H1 (cell line): ENCODE measurements around the gene NINJ2. TPM values are rescaled to one million over a fixed set of nuclear protein-coding genes. Genes with fewer than 3 reads are reported as not detected.

Source experiments
- BRCA1 ChIP-seq: IDR thresholded peaks from 2 replicates; pipeline ENCODE4 v1.6.1; 2012; ENCODE audit warnings: low read depth, low read length, improper control_type of control experiment
- CTBP2 ChIP-seq: IDR thresholded peaks from 2 replicates; pipeline ENCODE4 v1.7.0; 2011; ENCODE audit warnings: borderline replicate concordance, mild to moderate bottlenecking, moderate library complexity, mixed read lengths, low read length; ENCODE audit not compliant: insufficient read depth, insufficient read length
- E2F6 ChIP-seq: IDR thresholded peaks from 2 replicates; pipeline ENCODE4 v1.6.1; 2012; ENCODE audit warnings: inconsistent platforms
- SIRT6 ChIP-seq: IDR thresholded peaks from one replicate; pipeline ENCODE4 v1.7.1; 2012; ENCODE audit warnings: low read length, inconsistent platforms
- SUZ12 ChIP-seq: fragments of 200-600 bp; sonication (generic); IDR thresholded peaks from 2 replicates; pipeline ENCODE4 v1.6.1; 2012; ENCODE audit warnings: mild to moderate bottlenecking, inconsistent platforms, low read length, moderate library complexity, mixed read lengths
- polyA plus RNA-seq, 7 experiments: library from polyadenylated mRNA; depleted of rRNA in 3 of 7; stranded (reverse) in 5 of 7; unstranded in 2 of 7; fragments of >200 nt in 5 of 7; fragments of 200-250 nt in 2 of 7; gene quantifications; 1 replicate in 5 of 7; 2 replicates in 1 of 7; 4 replicates in 1 of 7; pipeline versions ENCODE4 v1.2.1 to v1.2.3, GENCODE V29; 2011 to 2013; ENCODE audit warnings: missing spikeins in 2 of 7, mixed read lengths in 2 of 7
- total RNA-seq: library from RNA; stranded (reverse); fragmentation: NEBNext Ultra II Directional; extraction: Animal tissue kit (Norgen Biotek cat#: 25700); gene quantifications from 2 replicates; pipeline ENCODE4 v1.2.1, GENCODE V29; 2021

NINJ2 gene
- total and polyA plus RNA-seq, 2 of the 8 experiments (the other 6 are each of a cell fraction or from before 2014, with no cell fraction given) = 1.4 TPM; not detected in 1

- no peak for TF ChIP-seq SIRT6
- no peak for TF ChIP-seq CTBP2
- no peak for TF ChIP-seq BRCA1
- TF ChIP-seq E2F6 = no peak
- TF ChIP-seq SUZ12 = no peak
- TF ChIP-seq, all 59 proteins: peak for 0
Observed at GRCh38 chr12:572532-572899, 90.7 kb downstream of the NINJ2 start (continued).
